DND-41 (cell line): ENCODE measurements around the gene UPF1.

Experiments used
- CTCF ChIP-seq: IDR thresholded peaks from 2 replicates; pipeline ENCODE4 v1.5.1; 2012; ENCODE audit warnings: borderline replicate concordance, low read length, moderate library complexity, mild to moderate bottlenecking; ENCODE audit not compliant: poor library complexity, severe bottlenecking; ENCODE audit errors: extremely low read depth
- EZH2 ChIP-seq: IDR thresholded peaks from 3 replicates; pipeline ENCODE4 v1.6.1; 2012; ENCODE audit warnings: borderline replicate concordance, low read depth, mild to moderate bottlenecking, moderate library complexity, low read length, inconsistent platforms; ENCODE audit not compliant: severe bottlenecking

GRCh38 chr19:18845961-18846360 is 14.2 kb downstream of the UPF1 start:
- no peak for TF ChIP-seq CTCF
- no peak for TF ChIP-seq EZH2
